Cerebellar nuclear complex (tissue), 1 donor: ENCODE results near the gene SMIM23.

Experiments used
- DNase-seq, 2 experiments: peaks; one replicate each; lab custom pipeline; 2025; lab: John Stamatoyannopoulos, UW

The SMIM23 gene

DNA sequence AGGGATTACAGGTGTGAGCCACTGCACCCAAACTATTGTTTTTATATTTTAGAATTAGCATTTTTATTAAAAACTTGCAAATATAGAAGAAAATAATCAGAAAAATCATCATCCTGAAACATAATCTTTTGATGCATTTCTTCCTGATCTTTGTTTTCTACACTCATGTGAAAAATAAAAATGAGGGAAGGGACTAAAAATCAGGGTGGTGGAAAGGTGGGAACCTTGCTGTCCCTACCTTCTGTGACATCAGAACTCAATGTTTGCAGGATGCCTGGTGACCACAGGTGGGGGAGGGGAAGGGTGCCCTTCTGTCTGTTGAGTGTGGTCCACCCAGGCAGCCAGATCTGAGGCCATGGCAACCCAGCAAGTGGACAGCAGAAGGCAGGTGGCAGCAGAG is at the start of gene SMIM23:
TSS of gene SMIM23 (plus strand) at position 301 of the 400 bp plus-strand sequence. CDS start at position 356, 55 bp downstream.
- DNase-seq = no peak

DNA sequence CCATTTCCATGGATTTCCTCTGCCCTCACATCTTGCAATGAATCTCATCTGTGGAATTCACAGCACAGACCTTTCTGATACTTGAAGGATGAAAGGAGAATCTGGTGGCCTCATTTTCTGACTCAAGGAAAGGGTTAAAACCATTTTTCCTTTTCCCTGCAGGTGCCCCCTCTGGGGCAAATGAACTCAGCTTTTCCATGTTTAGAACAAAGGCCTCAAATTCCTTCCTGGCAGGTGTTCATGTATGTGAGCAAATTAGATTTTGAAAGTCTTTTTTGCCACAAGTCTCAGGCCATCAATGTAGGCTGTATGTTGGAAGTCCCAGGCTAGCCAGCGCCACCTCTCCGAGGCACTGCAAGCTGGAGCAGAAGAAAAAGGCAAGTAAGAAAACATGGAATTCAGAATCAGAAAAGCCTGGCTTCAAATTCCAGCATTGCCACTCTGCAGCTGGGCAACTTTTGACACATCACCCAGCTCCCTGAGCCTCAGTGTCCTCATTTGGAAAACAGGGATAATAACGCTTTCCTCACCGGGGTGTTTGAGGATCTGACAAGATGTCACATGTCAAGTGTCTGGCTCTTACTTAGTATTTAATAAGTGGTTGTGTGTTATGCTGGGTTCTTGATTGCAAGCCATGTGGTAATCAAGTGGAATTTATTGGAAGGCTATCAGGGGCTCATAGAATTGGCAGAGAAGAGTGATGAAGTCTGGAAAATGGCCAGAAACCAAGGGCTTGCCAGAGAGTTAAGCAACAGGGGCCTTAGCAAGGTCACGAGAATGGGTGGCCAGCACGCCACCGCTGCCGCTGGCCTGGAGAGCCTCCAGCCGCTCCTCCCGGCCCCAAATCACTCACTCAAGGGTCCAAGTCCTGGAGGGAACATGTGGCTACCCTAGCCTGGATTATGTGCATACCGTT is 48.4 kb upstream of the SMIM23 start:
- no peak for DNase-seq

DNA sequence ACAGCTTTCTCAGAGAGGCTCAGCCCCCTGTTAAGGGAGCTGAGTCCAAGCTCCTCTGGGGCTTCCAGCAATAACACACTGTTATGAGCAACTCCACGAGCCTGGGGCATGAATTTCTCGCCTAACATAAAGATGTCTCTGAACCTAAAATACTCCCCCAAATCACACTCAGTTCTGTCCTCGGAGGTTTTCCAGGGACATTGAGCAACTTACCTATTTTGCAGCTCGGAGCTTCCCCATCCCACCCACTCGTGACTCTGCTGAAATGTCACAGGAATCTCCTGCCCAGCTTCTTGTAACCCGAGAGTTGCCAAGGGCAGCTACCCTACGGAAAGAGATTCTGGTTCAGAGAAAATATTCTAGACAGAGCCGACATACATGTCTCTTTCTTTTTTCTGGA is 47.1 kb upstream of the SMIM23 start:
- DNase-seq = no peak

DNA sequence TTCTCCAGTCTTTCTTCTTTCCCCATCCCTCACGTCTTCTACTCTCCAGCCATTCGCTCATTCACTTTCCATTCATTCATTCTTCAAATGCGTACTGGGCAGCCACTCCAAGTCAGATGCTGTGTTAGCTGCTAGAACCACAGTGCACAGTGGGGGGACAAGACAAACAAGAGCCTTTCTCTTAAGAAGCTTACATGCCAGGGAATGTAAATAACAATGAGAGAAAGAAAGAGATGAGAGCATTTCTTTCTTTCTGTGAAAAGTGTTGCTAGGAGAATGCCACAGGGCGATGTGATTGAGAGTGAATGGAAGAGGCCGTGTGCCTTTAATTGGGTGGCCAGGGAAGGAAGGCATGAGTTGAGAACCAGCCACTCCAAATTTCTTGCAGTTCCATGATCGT is 46.3 kb upstream of the SMIM23 start:
- DNase-seq = no peak

DNA sequence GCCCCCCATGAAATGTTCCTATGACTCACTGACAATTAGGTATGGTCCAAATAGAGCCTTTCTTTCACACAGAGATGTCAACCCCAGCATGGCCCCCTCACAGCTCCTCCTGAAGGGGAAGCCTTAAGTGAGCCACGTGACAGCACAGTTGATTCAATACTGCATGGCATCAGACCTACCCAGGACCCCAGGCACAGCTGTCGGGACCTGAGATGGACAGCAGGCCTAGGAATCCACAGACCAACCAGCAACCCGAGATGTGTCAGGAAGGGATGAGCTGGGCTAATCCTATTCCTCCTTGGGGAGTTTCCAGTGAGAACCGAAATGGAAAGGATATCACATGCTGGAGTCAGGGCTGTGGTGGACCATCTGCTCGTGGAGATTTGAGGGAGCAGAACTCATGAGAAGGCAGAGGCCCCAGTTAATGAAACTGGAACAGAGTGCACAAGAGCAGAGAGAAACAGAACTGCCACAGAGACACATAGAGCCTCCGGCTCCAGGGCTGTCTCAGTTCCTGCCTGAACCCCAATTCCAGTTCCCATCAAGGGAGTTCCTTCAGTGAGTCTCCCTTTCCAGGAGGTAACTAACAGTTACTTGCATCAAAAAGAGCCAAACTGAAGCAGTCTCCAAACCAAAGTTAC is 42.1 kb upstream of the SMIM23 start:
- DNase-seq = no peak

DNA sequence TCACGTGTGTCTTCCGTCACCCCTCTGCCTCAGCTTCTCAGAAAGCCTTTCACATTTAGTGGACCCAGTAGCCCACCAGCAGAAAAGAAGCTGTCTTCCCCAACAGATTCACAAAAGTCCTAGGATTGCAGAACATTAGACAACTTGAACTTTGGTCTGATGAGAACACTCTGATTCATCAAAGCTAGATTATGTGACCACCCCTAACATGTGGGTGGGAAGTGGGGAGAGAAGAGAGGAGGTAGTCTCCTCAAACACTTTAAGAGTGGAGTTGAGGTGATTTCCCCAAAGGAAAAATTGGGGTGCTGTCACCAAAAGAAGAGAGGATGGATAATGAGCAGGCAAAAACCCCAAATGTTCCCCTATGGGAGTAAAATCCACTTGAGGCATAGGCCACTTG is 41.4 kb upstream of the SMIM23 start:
- DNase-seq = no peak

DNA sequence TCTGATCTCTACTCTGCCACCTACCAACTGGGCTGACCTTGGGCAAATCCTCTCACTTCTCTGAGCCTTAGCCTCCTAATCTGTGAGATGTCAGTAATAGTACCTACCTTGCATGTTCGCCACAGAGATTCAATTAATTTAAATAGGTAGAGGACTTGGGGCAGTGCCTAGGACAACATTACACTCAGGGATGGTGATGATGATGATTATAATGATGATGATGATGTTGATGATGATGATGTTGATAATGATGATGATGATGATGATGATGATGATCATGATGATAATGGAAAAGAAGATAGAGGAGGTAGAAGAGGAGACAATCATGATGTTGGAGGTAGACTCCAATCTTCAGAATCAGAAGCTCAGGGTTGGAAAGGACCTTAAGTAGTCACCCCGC is 40.7 kb upstream of the SMIM23 start:
- DNase-seq = no peak

DNA sequence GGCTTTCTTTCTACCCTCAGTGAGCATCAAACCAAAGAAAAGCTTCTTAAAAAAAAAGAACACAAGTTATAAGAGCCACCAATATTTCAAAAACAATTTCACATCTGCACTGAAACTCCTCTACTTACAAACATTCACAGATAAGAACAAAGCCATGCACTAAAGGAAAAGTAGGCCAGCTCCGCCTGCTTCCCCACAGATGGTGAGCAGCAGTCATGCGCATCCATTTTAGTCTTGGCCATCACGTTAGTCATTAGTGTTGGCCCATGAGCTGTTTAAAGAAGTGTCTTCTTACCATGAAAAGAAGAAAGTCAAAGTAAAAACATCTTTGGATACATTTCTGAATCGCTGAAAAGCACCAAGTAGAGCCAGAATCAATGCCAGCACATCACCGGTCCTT is 40.0 kb upstream of the SMIM23 start:
- DNase-seq = no peak

DNA sequence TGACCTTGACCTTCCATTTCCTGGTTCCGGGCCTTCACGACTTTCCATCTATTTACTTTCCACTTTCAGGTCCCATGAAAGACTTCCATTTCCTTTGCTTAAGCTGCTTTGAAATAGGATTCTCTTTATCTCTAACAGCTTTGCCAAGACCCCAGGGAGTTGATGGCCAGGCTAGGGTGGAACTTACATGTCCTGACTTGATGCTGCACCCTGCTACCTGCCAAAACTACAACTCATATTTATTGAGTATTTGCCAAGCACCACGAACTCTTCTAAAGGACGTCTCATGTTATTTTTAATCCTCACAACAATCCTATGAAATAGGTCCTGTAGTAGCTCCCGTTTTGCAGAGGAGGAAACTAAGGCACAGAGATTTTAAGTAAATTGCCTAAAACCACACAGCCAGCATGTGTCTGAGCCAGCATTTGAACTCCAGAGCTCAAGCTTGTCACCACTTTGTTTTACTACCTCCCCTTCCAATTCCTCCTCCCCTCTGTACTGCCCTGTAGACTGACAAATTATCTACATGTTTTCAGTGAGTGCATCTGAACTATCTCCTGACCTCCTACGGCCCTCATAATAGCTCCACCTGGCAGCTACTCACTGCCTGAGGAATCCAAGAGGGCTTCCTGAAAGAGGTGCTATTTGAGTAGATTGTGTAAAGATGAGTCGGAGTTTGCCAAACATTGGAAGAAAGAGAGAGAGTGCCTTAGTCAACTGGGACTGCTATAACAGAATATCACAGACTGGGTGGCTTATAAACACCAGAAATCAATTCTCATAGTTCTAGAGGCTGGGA is 38.4 kb upstream of the SMIM23 start:
- DNase-seq = no peak

DNA sequence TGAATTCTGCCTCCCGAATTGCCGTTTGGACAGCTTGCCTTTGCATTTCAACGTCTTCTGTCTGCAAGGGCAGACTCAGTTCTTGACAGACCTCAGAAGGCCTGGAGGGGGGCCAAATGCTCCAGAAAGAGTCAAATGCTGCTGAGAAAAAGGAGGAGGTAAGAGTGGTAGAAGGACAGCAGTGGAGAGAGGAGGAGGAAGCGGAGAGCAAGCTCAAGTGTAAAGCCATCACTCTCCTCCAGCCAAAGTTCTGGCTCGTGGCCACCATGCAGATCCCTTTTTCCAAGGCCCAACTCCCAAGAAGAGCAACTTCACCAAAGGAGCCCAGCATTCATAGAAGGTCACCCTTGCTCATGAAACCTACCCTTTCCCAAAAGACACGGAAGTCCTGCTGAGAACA is 36.9 kb upstream of the SMIM23 start:
- no peak for DNase-seq

DNA sequence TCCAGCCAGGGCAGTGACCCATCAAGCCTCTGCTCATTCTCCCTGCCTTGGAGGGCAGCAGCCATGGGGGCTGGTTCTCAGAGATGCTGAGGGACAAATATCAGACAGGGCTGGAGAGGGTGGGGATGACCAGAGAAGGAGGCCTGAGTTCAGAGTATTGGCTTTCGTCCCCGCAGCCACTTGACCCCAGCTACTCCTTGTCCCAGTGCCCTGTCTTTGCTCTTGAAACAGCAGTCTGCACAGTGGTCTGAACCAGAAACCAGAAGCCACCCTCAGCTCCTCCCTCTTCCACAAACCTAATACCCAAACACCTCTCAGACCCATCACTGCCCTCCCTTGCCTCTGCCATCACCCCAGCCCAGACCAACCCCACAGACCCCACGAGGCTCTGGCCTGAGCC is 36.3 kb upstream of the SMIM23 start:
- no peak for DNase-seq

DNA sequence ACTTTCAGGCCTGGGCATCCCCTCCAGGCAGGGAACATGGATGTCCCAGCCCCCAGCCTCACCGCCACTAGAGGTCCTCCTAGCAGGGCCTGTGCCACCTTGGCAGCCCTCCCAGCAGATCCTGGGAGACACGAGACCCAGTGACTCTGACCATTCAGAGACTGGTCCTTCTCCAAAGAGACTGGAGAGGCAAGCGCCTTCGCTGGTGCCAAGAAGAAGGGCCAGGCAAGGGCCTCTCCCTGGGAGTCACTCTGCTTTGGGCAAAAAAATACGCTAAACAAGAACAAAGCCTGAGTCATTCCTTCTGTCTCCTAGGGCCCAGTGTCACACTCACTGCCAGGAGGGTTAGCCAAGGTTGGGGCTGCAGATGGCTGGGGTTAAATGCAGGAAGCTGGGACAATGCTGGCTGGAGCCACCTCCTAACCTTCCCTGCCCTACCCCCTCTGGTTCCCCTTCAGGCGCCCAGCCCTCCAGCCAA is 35.3 kb upstream of the SMIM23 start:
- no peak for DNase-seq

DNA sequence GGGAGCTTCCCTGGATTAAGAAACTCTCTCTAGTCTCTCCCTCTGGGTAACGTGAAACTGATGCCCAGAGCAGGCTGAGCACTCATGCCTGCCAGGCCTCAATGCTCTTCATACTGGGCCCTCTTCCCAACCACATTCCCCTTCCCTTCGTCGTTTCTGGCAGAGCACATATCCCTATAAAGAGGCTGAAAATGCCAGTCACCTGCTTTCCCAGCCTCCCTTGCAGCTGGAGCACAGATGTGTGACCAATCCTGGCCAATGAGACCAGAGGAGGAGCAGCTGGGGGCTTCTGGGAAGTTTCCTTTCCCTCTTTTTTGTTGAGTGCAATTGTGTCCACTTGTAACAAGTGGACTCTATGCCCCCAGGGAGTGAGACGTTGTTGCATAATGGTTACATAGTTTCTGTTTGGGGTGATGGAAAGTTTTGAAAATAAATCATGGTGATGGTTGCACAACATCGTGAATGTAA is 30.2 kb upstream of the SMIM23 start:
- no peak for DNase-seq

DNA sequence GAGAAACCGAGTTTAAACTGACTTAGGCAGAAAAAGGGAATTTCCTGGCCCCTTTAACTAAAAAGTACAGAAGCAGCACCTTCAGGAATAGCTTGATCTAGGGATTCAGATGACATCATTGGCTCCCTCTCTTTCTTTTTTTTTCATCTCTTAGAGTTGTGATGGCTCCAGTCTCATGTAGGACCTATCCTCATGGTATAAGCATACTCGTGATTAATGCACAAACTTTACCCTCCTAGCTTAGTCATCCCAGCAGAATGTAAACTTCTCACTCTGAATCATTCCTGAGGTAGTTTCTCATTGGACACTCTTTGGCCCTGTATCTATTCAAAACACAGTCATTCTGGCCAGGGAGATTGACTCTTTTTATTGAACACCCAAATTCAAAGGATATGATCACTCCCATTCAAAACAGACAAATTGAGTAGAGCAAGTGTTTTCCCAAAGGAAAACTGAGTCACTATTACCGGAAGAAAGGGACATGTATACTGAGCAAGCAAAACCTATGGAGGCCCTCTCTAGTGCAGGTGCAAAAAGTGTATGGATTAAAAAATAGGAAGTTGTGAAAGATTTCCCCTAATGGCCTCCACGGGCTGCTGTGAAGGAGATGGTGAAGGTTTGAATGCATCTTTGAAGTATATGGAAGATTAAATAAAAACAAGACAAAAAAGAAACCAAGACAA is 27.6 kb upstream of the SMIM23 start:
- DNase-seq = no peak

DNA sequence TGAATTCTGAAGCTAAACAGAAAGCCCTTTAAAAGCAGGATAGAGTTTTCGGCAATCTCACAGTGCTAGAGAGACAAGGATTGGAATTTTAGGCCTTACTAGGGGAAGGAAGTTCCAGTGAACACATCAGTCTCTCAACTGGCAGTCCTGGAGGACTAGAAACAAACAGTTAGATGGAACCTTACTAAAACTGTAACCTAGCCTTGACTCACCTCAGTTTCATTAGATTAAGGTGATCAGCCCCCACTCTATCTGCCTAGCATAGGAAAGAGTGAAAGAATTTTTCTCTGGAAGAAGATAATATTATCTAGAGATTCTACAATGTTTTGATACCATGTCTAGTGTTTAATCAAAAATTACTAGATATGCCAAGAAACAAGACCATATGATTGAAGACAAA is 25.8 kb upstream of the SMIM23 start:
- no peak for DNase-seq

DNA sequence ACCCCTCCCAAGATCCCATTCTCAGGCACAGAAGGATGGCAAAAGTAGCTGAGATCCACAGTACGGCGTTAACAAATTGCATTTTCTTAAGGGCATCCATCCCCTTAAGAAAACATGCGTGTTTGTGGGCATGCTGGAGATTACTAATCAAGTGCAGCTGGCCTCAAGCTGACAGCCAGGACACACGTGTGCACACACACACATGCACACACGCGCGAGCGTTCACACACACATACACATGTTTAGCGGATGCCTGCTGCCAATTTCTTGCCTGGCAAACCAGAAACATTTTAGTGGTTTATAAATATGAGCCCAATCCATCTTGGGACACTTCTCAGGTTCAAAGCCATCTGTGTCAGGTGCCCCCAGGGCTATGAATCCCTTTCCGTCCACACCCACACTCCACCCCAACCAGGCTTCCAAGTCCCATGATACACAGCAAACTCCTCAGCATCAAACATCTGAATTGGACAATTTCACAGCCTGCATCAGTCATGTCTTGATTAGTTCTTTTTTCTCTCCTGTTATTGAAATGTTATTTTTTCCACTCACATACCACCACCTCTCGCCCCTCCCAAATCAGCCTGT is 23.5 kb upstream of the SMIM23 start:
- DNase-seq = no peak

DNA sequence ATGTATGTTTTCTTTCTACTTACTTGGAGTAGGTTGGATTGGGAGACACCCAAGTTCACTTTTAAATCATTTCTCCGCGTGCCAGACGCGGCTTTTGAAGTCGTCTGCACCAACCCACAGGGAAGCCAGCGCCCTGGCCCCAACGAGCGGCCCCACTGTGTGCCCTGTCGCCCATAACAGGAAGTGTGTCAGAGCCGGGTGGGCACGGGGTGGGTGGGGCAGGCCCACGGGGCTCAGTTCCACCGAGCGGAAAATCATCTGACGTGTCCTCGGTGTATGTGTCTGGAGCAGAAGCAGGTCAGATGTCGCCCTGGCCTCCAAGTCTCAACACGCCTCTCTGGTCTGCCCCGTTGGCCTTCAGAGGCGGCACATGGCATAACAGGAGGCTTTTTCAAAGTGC is 22.7 kb upstream of the SMIM23 start:
- DNase-seq = no peak

DNA sequence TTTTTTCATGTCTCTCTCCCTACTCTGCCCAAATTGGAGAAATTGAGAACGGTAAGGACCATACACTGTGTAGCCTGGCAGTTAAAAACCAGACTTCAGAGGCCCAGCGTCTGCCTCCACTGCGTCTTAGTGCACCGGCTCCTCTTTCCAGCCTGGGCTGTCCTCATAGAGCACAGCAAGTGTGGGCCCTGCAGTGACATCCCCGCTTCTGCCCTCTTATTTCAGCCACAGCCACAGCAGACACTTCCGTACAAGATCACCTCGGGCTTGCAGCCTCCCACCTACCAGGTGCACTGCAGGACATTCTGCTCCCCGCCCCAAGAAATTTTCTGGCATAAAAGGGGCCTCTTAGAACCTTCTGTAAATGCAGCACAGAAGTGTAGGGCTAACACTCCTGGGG is 21.4 kb upstream of the SMIM23 start:
- no peak for DNase-seq

DNA sequence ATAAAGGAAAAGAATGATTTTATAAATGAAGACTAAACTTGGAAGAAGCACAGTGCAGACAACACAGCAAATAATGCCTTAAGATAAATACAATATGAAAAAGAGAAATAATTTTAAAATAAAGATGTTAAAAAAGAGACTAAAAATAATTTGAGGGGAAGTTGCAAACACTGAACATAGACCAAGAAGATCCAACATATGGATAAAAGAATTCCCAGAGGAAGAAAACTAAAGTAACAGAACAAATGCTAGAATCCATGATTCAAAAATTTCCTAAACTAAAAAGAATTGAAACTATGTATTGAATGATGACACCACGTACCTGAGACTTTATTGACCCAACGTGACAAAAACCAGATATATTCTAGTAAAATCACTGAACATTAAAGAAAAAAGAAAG is 18.7 kb upstream of the SMIM23 start:
- no peak for DNase-seq

DNA sequence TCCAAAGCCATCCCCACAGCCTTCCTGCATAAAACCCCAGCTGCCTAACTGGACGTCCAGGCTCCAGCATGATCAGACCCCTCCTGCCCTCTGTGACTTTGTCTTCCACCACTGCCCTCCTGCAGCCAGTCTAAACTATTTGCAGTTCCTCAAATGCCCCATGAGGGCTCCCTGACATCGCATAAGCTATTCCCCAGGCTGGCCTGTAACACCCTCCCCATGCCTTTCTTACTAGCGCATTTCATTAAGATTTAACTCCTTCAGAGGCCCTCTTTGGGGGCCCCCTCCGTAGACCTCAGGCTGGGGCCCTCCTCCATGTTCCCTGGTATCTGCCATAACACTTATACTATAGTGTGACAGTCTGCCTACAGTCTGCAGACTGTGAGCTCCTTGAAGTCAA is 15.5 kb upstream of the SMIM23 start:
- no peak for DNase-seq

DNA sequence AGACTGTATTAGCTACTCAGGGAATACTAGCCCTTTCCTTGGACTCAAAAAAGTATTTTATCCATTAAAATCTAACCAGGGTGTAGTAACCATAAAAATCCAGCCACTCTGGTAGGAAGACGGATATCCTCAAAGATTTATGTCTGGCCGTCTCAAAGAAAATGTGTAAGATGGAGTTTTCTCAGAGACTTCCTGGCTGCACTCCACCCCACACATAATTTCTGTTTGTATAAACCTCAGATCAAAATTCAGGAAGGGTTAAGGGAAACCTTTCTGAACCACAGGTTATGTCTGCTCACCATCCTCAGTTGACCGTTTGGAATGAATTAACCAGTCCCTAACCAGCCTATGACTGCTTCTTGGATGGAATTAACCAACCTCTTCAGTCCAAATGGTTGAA is 13.8 kb upstream of the SMIM23 start:
- DNase-seq = no peak

DNA sequence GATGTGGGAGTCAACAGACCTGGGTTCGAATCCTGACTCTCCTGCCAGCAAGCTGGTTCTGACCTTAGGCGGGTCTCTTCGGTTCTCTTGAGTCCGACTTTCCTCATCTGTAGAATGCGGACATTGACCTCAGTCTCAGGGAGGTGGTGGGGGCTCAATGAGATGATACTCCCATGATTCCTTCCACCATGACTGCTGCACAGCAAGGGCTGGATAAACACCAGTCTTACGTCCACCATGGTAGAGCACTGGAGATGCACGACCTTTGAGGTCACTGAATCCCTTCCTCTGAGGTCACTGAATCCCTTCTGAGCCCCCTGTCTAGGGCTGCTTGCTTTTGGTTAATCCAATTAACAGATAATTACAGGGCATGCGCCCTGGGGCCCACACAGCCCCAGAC is 12.5 kb upstream of the SMIM23 start:
- no peak for DNase-seq
